HepG2 (cell line): ENCODE measurements around the gene RAB35. TPM values are rescaled to one million over a fixed set of nuclear protein-coding genes. Genes with fewer than 3 reads are reported as not detected.

Source experiments
- CBX1 ChIP-seq: IDR thresholded peaks from one replicate; pipeline ENCODE4 v1.6.1; 2016; ENCODE audit warnings: antibody characterized with exemption, low read depth
- E2F1 ChIP-seq: sonication (generic); formaldehyde crosslinking; IDR thresholded peaks from 2 replicates; pipeline ENCODE4 v1.5.0; 2020; ENCODE audit warnings: missing genetic modification reagents
- ETV6 ChIP-seq: sonication (generic); formaldehyde crosslinking; conservative IDR thresholded peaks from 2 replicates; pipeline ENCODE4 v1.4.0; 2020; ENCODE audit warnings: missing genetic modification reagents
- HDAC6 ChIP-seq: fragments of 200-600 bp; sonication (generic); IDR thresholded peaks from 2 replicates; pipeline ENCODE4 v1.7.0; 2017; ENCODE audit warnings: mild to moderate bottlenecking, antibody characterized with exemption, low read length, low read depth
- HHEX ChIP-seq: IDR thresholded peaks from 2 replicates; pipeline ENCODE4 v1.6.1; 2016; ENCODE audit warnings: control low read depth
- HOXA3 ChIP-seq: sonication (generic); formaldehyde crosslinking; IDR thresholded peaks from 2 replicates; pipeline ENCODE4 v1.5.0; 2020; ENCODE audit warnings: missing genetic modification reagents
- KDM4B ChIP-seq: sonication (generic); formaldehyde crosslinking; IDR thresholded peaks from 2 replicates; pipeline ENCODE4 v1.4.0; 2020; ENCODE audit warnings: missing genetic modification reagents
- NFAT5 ChIP-seq: sonication (generic); formaldehyde crosslinking; IDR thresholded peaks from 2 replicates; pipeline ENCODE4 v1.4.0; 2020; ENCODE audit warnings: missing genetic modification reagents
- POGK ChIP-seq: sonication (generic); formaldehyde crosslinking; conservative IDR thresholded peaks from 2 replicates; pipeline ENCODE4 v1.8.0; 2022; ENCODE audit warnings: mild to moderate bottlenecking, moderate library complexity, missing genetic modification reagents
- ZIK1 ChIP-seq: sonication (generic); formaldehyde crosslinking; IDR thresholded peaks from 2 replicates; pipeline ENCODE4 v1.5.0; 2020; ENCODE audit warnings: mild to moderate bottlenecking, low read depth, missing genetic modification reagents, borderline replicate concordance
- ZNF263 ChIP-seq: sonication (generic); formaldehyde crosslinking; IDR thresholded peaks from 2 replicates; pipeline ENCODE4 v1.4.0; 2020; ENCODE audit warnings: missing genetic modification reagents
- ZNF367 ChIP-seq: sonication (generic); formaldehyde crosslinking; IDR thresholded peaks from 2 replicates; pipeline ENCODE4 v1.4.0; 2020; ENCODE audit warnings: missing genetic modification reagents, borderline replicate concordance
- ZNF382 ChIP-seq: sonication (generic); formaldehyde crosslinking; IDR thresholded peaks from 2 replicates; pipeline ENCODE4 v1.5.0; 2020; ENCODE audit warnings: missing genetic modification reagents, mild to moderate bottlenecking, borderline replicate concordance
- ZNF629 ChIP-seq: sonication (generic); formaldehyde crosslinking; conservative IDR thresholded peaks from 2 replicates; pipeline ENCODE4 v1.5.0; 2020; ENCODE audit warnings: missing genetic modification reagents
- ZNF766 ChIP-seq: sonication (generic); formaldehyde crosslinking; IDR thresholded peaks from 2 replicates; pipeline ENCODE4 v1.5.0; 2020; ENCODE audit warnings: missing genetic modification reagents, borderline replicate concordance
- ZSCAN22 ChIP-seq: sonication (generic); formaldehyde crosslinking; IDR thresholded peaks from 2 replicates; pipeline ENCODE4 v1.4.0; 2020; ENCODE audit warnings: mild to moderate bottlenecking, missing genetic modification reagents
- polyA plus RNA-seq, 8 experiments: library from polyadenylated mRNA; depleted of rRNA in 3 of 8; stranded (reverse) in 7 of 8; unstranded in 1 of 8; fragments of >200 nt; fragmentation: Illumina TruSeq in 4 of 8; extraction: Trizol in 4 of 8; gene quantifications; 2 replicates each; pipeline versions ENCODE4 v1.2.1 to v1.2.3, GENCODE V29; 2011 to 2016; ENCODE audit warnings: low read depth in 4 of 8, missing spikeins in 1 of 8, mixed read lengths in 1 of 8; ENCODE audit not compliant: insufficient read depth in 1 of 8
- total RNA-seq, 5 experiments: library from RNA; depleted of rRNA; stranded (reverse); fragments of >200 nt; fragmentation: Illumina TruSeq; extraction: Trizol; gene quantifications; 2 replicates each; pipeline ENCODE4 v1.2.3, GENCODE V29; 2016; ENCODE audit warnings: low read depth in 1 of 5
- TF ChIP-seq, protein P1 (sequence below): sonication (generic); formaldehyde crosslinking; IDR thresholded peaks from 2 replicates; pipeline ENCODE4 v1.4.0; 2020; ENCODE audit warnings: missing genetic modification reagents
- TF ChIP-seq, protein P2 (sequence below): sonication (generic); formaldehyde crosslinking; IDR thresholded peaks from 2 replicates; pipeline ENCODE4 v1.5.0; 2020; ENCODE audit warnings: mild to moderate bottlenecking, missing genetic modification reagents

RAB35 gene
- total and polyA plus RNA-seq, 2 of the 13 experiments (the other 11 are each of a cell fraction or from before 2014, with no cell fraction given): 25.2 to 29.1 TPM

DNA sequence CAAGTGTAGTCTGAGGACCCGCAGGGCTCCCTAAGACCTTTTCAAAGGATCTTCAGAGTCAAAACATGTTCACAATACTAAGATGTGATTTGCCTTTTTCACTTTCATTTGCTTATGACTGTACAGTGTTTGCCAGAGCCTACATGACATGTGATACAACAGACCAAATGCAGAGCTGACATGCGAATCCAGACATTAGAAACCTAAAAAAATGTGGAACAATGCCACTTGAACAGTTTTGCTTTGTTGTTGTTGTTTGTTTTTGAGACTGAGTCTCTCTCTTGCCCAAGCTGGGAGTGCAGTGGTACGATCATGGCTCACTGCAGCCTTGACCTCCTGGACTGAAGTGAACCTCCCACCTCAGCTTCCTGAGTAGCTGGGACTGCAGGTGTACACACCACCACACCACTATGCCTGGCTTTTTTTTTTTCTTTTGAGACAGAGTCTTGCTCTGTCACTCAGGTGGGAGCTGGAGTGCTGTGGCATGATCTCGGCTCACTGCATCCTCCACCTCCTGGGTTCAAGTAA, 5.3 kb upstream of the RAB35 start (continued):
- TF ChIP-seq POGK (CRISPR knock-in tag) (0 out of 2 replicates have a peak, but pooled peaks have one; percentile 29), ZNF629 (CRISPR knock-in tag) (no peak), ZNF766 (CRISPR knock-in tag) (no peak), ZNF263 (CRISPR knock-in tag) (no peak), KDM4B (CRISPR knock-in tag) (no peak), ZIK1 (CRISPR knock-in tag) (no peak), ETV6 (CRISPR knock-in tag) (no peak), NFAT5 (no peak), ZNF367 (CRISPR knock-in tag) (no peak), HOXA3 (CRISPR knock-in tag) (peak; percentile 70; the same call in 1 of the 2 replicates), ZNF382 (CRISPR knock-in tag) (no peak), HDAC6 (no peak), ZSCAN22 (CRISPR knock-in tag) (no peak), CBX1 (no peak), E2F1 (CRISPR knock-in tag) (no peak), HHEX (CRISPR knock-in tag) (peak; percentile 46; the same call in 1 of the 2 replicates)
- TF ChIP-seq, protein P1, sequence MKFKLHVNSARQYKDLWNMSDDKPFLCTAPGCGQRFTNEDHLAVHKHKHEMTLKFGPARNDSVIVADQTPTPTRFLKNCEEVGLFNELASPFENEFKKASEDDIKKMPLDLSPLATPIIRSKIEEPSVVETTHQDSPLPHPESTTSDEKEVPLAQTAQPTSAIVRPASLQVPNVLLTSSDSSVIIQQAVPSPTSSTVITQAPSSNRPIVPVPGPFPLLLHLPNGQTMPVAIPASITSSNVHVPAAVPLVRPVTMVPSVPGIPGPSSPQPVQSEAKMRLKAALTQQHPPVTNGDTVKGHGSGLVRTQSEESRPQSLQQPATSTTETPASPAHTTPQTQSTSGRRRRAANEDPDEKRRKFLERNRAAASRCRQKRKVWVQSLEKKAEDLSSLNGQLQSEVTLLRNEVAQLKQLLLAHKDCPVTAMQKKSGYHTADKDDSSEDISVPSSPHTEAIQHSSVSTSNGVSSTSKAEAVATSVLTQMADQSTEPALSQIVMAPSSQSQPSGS (CRISPR knock-in tag): 0 out of 2 replicates have a peak, but pooled peaks have one; percentile 17
- TF ChIP-seq, protein P2, sequence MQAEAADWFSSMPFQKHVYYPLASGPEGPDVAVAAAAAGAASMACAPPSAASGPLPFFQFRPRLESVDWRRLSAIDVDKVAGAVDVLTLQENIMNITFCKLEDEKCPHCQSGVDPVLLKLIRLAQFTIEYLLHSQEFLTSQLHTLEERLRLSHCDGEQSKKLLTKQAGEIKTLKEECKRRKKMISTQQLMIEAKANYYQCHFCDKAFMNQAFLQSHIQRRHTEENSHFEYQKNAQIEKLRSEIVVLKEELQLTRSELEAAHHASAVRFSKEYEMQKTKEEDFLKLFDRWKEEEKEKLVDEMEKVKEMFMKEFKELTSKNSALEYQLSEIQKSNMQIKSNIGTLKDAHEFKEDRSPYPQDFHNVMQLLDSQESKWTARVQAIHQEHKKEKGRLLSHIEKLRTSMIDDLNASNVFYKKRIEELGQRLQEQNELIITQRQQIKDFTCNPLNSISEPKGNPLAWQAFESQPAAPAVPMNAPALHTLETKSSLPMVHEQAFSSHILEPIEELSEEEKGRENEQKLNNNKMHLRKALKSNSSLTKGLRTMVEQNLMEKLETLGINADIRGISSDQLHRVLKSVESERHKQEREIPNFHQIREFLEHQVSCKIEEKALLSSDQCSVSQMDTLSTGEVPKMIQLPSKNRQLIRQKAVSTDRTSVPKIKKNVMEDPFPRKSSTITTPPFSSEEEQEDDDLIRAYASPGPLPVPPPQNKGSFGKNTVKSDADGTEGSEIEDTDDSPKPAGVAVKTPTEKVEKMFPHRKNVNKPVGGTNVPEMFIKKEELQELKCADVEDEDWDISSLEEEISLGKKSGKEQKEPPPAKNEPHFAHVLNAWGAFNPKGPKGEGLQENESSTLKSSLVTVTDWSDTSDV (CRISPR knock-in tag): no peak
